Cortex of kidney (tissue), 1 donor: Measurements from ENCODE around the gene BTN1A1.
"Not testable (repeated sequence)": the region's sequence is repeated elsewhere in the genome, so short reads cannot be mapped to it uniquely, and the experiment has no call there.

Source experiments
- DNase-seq: peaks from one replicate; lab custom pipeline; 2025; lab: John Stamatoyannopoulos, UW

Gene BTN1A1

GRCh38 chr6:26537846-26538571 is 37.9 kb downstream of the BTN1A1 start, which contains the start of gene HMGN4:
TSS of gene HMGN4 (plus strand) at chr6:26538366. CDS start at chr6:26545207, 6,841 bp downstream.
- DNase-seq = no peak

DNA sequence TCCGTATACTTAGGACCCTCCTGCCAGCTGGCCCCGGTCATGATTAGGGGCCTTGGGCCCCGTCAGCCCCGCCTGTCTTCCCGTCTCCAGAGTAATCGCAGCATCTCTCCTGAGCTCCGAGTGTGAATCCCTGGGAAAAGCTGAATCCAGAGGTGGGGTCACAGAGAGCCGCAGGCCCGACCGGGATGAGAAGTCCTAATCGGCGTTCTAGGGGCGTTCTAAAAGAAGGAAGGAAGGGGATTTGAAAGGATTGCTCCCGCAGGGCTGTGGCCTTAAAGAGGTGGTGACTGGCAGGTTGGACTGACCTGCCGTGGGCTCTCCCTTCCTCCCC is 38.4 kb downstream of the BTN1A1 start:
- DNase-seq = no peak

DNA sequence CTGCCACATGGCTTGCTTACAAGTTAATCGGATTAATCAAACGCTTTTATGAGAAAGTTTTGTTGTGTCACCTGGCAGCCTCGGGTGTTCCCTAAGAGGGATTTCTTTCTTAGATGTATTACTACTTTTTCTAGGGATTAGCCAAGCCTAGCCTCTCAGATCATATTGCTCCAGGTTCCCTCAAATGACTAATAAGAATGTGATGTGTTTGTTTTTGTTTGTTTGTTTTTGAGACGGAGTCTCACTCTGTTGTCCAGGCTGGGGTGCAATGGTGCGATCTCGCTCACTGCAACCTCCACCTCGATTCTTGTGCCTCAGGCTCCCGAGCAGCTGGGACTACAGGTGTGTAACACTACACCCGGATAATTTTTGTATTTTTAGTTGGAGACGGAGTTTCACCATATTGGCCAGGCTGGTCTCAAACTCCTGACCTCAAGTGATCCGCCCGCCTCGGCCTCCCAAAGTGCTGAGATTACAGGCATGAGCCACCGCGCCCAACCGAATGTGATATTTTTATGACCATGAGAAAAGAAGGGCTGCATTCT is 39.0 kb downstream of the BTN1A1 start:
- DNase-seq = no peak

DNA sequence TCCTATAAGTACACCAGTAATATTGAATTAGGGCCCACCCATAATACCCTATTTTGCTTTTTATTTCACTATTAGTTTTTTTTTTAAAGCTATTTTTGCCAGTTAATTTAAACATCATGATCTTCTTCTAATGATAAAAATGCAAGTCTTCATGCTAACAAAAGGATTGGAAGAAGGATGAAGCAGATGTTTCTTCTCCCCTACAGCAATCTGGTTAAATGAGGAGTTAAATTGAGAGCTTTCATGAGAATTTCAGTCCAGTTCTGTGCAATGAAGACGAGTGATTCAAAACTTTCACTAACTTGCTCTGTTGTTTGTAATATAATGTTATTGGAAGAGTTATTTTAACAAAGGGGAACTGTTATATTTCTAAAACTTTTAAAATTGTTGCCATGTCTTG is 41.5 kb downstream of the BTN1A1 start:
- DNase-seq = no peak

GRCh38 chr6:26543953-26544352 is 43.9 kb downstream of the BTN1A1 start:
- DNase-seq = no peak

GRCh38 chr6:26544473-26544872 is 44.4 kb downstream of the BTN1A1 start:
- DNase-seq = no peak

DNA sequence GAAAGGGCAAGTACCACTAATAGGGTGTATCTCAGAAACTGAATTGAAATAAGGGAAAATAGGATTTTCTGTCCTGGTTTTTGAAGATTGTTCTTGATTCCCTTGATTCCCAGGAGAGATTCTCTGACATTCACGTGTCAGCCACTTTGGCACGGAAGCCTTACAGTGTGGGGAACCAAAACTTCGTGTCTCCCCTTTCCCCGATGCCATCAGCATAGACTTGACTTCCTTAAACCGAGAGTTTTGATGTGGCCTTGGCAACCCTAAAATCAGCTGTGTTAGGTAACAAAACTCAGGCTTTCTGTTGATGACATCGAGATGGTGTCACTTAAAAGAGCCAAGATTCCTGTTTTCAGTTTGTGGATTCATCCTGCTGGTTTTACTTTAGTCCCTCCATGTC is 45.5 kb downstream of the BTN1A1 start:
- DNase-seq = no peak

DNA sequence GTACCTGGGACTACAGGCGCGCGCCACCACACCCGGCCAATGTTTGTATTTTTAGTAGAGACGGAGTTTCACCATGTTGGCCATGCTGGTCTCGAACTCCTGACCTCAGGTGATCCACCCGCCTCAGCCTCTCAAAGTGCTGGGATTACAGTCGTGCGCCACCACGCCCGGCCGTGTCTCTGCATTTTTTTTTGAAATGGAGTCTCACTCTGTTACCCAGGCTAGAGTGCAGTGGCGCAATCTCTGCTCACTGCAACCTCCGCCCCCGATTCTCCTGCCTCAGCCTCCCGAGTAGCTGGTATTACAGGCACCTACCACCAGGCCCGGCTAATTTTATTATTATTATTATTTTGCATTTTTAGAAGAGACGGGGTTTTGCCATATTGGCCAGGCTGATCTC is 47.3 kb downstream of the BTN1A1 start:
- DNase-seq = not testable (repeated sequence)

- no peak for DNase-seq
These were observed 50.3 kb downstream of the BTN1A1 start for GRCh38 chr6:26550250-26550993.

DNA sequence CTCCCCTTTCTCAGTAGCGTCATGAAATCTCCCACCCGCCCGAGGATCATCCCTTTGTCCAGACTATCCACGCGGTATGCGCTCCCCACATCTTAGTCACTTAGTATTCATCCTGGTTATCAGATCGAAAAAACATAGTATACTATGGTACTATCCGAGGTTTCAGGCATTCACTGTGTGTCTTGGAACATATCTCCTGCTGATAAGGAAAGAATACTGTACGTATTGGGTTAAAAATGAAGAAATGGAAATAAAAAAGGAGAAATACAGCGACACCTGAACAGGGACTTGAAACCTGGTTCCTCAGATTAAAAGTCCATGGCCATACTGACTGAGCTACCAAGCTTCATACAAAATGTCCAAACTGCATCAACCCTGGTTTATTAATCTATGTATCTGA is 52.1 kb downstream of the BTN1A1 start:
- no peak for DNase-seq

DNA sequence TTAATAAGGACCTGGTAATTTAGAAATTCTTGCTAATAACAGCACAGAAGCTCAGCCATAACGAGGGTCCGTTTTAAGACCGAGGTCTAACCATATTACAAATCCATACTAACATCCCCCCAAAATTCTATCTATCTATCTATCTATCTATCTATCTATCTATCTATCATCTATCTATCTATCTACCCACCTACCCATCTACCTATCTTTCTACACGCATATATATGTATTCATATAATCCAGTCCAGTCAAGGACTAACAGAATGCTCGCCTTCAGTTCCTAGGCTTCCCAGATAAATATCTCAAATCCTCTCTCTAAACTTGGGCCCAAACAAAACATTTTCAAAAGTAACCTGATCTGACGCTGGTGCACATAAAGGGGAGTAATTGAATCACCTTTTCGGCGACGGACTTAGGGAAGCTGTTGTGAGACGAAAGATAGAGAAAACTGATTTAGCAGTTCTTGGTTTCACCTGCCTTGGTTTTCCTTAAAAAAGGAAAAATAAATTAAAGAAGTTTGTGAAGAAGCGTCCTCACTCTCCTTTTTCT is 52.6 kb downstream of the BTN1A1 start:
- no peak for DNase-seq

DNA sequence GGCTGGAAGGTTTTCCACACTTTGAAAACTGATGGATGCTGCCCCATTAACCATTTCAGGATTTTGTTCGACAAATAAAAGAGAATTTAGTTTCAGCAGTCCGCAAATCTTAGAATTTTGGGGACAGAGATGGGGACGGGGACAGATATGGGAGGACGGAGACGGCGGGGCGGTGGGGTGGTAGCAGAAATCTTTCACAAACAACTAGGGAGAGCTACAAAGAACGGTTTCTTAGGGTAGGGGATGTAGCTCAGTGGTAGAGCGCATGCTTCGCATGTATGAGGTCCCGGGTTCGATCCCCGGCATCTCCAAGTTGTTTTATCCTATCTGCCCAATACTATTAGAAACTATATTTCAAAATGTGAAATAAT is 53.1 kb downstream of the BTN1A1 start:
- no peak for DNase-seq

DNA sequence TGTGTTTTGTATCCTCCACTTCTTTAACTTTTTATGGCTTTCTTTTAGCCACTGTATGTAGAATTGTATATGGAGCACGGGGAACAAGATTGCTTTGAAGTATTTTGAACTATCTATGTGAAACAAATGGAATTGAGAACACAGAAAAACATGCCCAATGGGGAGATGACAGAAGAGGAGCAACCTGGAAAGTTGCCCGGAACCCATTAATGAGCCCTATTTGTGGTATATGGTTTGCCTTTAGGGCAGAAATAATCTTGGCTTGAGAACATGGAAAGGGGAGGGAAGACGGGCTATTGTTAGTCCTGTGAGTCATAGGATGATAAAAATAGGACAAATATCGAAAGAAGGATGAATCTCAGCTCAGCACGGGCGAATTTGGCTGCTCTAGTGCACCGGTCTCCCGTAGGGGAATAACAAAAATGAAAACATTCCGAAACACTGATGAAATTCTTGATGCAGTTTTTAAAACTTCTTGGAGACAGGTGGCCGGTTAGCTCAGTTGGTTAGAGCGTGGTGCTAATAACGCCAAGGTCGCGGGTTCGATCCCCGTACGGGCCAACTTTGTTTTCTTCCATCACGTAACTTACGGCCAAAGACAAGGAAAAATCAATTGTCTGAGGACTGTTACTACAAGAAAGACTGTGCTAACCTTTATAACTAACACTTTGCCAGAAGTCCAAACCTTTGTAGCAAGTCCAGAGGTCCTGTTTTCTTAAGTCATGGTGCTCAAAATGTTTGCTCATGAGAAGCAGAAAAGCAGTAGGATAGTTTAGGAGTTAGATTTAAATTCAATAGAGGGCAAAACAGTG is 53.7 kb downstream of the BTN1A1 start:
- DNase-seq = no peak

DNA sequence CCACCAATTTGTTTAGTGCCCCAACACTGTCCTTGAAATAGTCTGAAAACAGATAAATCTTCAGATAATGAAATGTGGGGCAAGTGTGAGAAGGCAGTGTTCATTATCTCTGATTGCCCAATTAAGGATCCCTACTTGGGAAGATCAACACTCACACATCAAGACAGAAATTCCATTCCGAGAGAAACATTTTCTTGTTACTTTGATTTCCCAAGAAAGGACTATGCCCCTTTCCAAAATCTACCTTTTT is 54.3 kb downstream of the BTN1A1 start:
- DNase-seq = no peak

DNA sequence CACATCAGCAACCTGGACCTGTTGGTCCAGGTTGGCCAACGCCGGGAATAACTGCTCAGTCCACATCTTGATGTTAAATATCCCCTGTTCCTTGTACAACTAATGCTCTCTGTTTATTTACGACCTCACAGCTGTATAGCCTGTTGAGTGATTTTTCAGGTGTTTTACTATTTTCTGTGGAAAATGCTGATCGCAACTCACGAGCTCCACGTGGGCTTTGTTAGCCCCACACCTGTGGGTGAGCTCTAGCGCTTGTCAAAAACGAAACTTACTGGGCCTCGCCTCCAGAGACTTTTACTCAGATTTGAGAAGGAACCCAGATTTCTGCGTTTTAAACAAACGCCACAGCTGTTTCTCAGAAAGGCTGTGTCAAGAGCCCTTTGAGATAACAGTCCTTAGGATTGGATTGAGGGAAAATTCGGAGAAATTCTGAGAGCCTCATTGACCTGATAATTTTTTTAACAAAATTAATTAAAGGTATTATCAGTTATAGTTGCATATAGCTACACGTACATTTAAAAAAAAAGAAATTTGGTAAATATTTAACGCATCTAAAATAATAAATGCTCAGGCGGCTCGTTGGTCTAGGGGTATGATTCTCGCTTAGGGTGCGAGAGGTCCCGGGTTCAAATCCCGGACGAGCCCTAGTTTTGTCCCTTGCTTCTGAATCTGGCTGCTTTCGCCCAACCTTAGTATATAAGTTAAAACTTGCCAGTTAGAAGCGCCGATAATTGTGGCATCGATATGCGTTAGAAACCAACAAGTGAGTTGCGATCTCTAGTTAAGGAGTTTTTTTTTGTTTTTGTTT is 54.8 kb downstream of the BTN1A1 start:
- no peak for DNase-seq

- no peak for DNase-seq
These were observed 55.6 kb downstream of the BTN1A1 start for GRCh38 chr6:26555505-26556262.

DNA sequence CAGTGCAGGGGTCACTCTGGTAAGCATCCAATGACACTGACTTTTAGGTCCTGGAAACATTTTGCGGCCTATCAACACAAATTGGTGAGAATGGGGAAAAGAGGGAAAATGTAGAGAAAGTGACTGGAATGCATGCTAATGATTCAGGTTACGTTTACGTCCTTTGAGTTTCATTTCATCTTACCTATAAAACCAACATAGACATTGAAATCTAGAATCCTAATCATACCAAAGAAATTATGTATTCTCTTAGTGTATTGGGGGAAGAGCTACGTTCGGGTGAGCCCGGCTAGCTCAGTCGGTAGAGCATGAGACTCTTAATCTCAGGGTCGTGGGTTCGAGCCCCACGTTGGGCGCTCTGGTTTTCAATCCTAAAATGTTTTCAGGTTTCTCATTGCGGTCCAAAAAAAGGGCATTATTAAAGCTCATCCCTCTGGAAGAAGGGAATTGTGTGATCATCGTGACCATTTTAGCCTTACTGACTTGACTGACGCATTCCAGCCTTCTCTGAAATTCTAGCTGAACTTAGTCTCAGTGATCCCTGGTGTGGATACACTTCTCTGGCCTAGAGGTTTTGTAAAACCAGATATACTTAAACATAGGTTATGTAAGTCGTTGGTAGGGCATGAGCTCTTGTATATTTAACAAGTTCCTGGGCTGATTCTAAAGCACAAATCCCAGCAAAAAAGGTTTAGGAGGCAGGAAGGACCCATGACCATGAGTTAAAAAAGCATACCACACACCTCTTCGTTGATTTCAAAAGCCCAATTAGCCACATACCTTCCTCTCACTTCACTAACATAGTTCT is 56.4 kb downstream of the BTN1A1 start:
- DNase-seq = no peak
